ENCODE measurements around the gene C12orf43. TPM values are rescaled to one million over a fixed set of nuclear protein-coding genes. Genes with fewer than 3 reads are reported as not detected.
A peak's percentile ranks its signal among the peaks of the same experiment; 100 is the strongest.

C12orf43 gene
- total RNA-seq, 1 experiment from 2014 or later = 25.7 TPM

- Histone ChIP-seq H3K18ac (ENCODE audit: insufficient read length, low read depth, low read length) (no peak overlapping the region), H3T11ph (ENCODE audit: low read length) (no peak overlapping the region), H3K4me1 (ENCODE audit: insufficient read depth, low read length) (no peaks in the 10 kb centered on the region), H3K56ac (ENCODE audit: insufficient read length, low read depth, low read length) (no peak overlapping the region), H3K4me2 (ENCODE audit: insufficient read depth, insufficient read length, low read length) (no peak overlapping the region), H4K91ac (ENCODE audit: insufficient read length, low read depth, low read length) (no peak overlapping the region), H2BK5ac (ENCODE audit: insufficient read length, low read length) (no peak overlapping the region), H3K79me2 (ENCODE audit: insufficient read depth, low read length) (no peaks in the 10 kb centered on the region), H4K20me1 (ENCODE audit: control insufficient read depth, insufficient read depth, insufficient read length) (no peaks in the 10 kb centered on the region), H2BK15ac (ENCODE audit: low read depth, low read length) (no peak overlapping the region), H3K4ac (ENCODE audit: low read depth, low read length) (no peak overlapping the region), H2BK120ac (ENCODE audit: low read depth, low read length, poor library complexity, severe bottlenecking) (no peak overlapping the region), H3K14ac (ENCODE audit: insufficient read depth, low read length) (no peak overlapping the region), H3K9me3 (ENCODE audit: control insufficient read depth, low read depth, low read length) (no peaks in the 10 kb centered on the region), H3K9ac (ENCODE audit: extremely low read depth, insufficient read length, low read length) (no peak overlapping the region), H2AFZ (ENCODE audit: low read length) (no peak overlapping the region), H3K27ac (ENCODE audit: insufficient read length, low read depth, low read length) (no peak overlapping the region), H4K5ac (ENCODE audit: insufficient read length, low read depth, low read length) (no peak overlapping the region), H3K79me1 (ENCODE audit: insufficient read depth, low read depth, low read length, poor library complexity, severe bottlenecking) (no peaks in the 10 kb centered on the region), H3K23me2 (ENCODE audit: insufficient read length, low read depth, low read length, poor library complexity, severe bottlenecking) (no peaks in the 10 kb centered on the region), H2BK12ac (ENCODE audit: insufficient read length, low read depth, low read length) (no peak overlapping the region), H3K27me3 (ENCODE audit: insufficient read depth, low read length) (no peaks in the 10 kb centered on the region), H3K23ac (ENCODE audit: insufficient read length, low read depth, low read length) (no peak overlapping the region), H2AK5ac (ENCODE audit: insufficient read length, low read length) (no peak overlapping the region), H2BK20ac (ENCODE audit: low read depth, low read length, poor library complexity, severe bottlenecking) (no peak overlapping the region), H4K8ac (replicated peaks; ENCODE audit: insufficient read length, low read depth, low read length) (no peak overlapping the region)
- no peak overlapping the region; a peak in 1 of 5 replicates for H3K4me3 Mint-ChIP-seq
- TF ChIP-seq CTCF (conservative IDR thresholded peaks at IDR 0.05) = no peak
- H3K9me3 Mint-ChIP-seq = peaks cover 0 to 3% of the 10 kb centered on the region in 2 experiments; a peak in 1 of 5 replicates
- peaks cover 7% of the 10 kb centered on the region for H3K27me3 Mint-ChIP-seq (ENCODE audit: low read depth)
- peaks cover 5 to 10% of the 10 kb centered on the region in 2 experiments for H3K4me1 Mint-ChIP-seq
- WGBS (ENCODE audit: extremely low coverage, insufficient read length, low lambda C conversion rate) = 100% methylated on average over 2 of the region's 4 CpGs
- H3K36me3 Mint-ChIP-seq (ENCODE audit: insufficient read depth in 1 of 3, low read depth in 3 of 3) = no peaks in the 10 kb centered on the region
- no peak for DNase-seq
- H3K27ac Mint-ChIP-seq = peak overlapping the region in 1 of 3 experiments; percentile 57; a peak in 1 of 7 replicates
These were observed 28.1 kb downstream of the C12orf43 start for GRCh38 chr12:120988234-120988633.
